Gastroesophageal sphincter (tissue), 4 donors: ENCODE data around the gene HK3. TPM values are rescaled to one million over a fixed set of nuclear protein-coding genes. Genes with fewer than 3 reads are reported as not detected.

Source experiments
- ATAC-seq: fragments of 150-250 bp; one replicate; pipeline ENCODE4 v1.9.1; 2016; ENCODE audit warnings: mild to moderate bottlenecking, moderate library complexity
- H3K27ac ChIP-seq, 4 donors: fragments of 200-600 bp; sonication (generic) in 3 of 4; 1 replicate in 3 of 4; 2 replicates in 1 of 4; pipeline ENCODE4 v1.5.1; 2016 to 2019
- H3K27me3 ChIP-seq: fragments of 200-600 bp; sonication (generic); one replicate; pipeline ENCODE4 v1.5.1; 2019
- H3K36me3 ChIP-seq, 2 donors: fragments of 200-600 bp; sonication (generic); one replicate each; pipeline ENCODE4 v1.5.1; 2019; ENCODE audit warnings: control low read depth in 1 of 2
- H3K4me1 ChIP-seq, 3 donors: fragments of 200-600 bp; sonication (generic); 1 replicate in 2 of 3; 2 replicates in 1 of 3; pipeline ENCODE4 v1.5.1; 2016 to 2019; ENCODE audit warnings: control low read depth in 2 of 3
- H3K4me3 ChIP-seq, 2 donors: fragments of 200-600 bp; sonication (generic); one replicate each; pipeline ENCODE4 v1.5.1; 2019; ENCODE audit warnings: mild to moderate bottlenecking in 1 of 2, moderate library complexity in 1 of 2
- H3K9me3 ChIP-seq, 3 donors: fragments of 200-600 bp; sonication (generic); one replicate each; pipeline ENCODE4 v1.5.1; 2017 to 2019; ENCODE audit warnings: control low read depth in 2 of 3
- CTCF ChIP-seq, 4 experiments: fragments of 200-600 bp in 2 of 4; fragments of 450-650 bp in 2 of 4; sonication (generic) in 1 of 4; IDR thresholded peaks; one replicate each; pipeline ENCODE4 v1.5.1; 2017 to 2019; ENCODE audit warnings: antibody characterized with exemption in 4 of 4, mild to moderate bottlenecking in 2 of 4, moderate library complexity in 2 of 4
- EP300 ChIP-seq: sonication (generic); formaldehyde crosslinking; IDR thresholded peaks from one replicate; pipeline ENCODE4 v1.6.1; 2017; ENCODE audit warnings: antibody characterized with exemption, mild to moderate bottlenecking
- POLR2A ChIP-seq, 2 donors: fragments of 450-650 bp; IDR thresholded peaks; one replicate each; pipeline ENCODE4 v1.6.1; 2017; ENCODE audit warnings: antibody characterized with exemption in 2 of 2, mild to moderate bottlenecking in 2 of 2, moderate library complexity in 1 of 2
- POLR2AphosphoS5 ChIP-seq: sonication (generic); formaldehyde crosslinking; IDR thresholded peaks from one replicate; pipeline ENCODE4 v1.6.1; 2017; ENCODE audit warnings: antibody characterized with exemption
- WGBS, 2 donors: methylation state at CpG; one replicate each; pipeline ENCODE4 v1.1.5; 2018; ENCODE audit warnings: low coverage in 1 of 2; 5-methylcytosine and 5-hydroxymethylcytosine counted together
- total RNA-seq, 4 donors: library from RNA; depleted of rRNA; stranded (reverse); fragments of >200 nt; gene quantifications; one replicate each; pipeline ENCODE4 v1.1.0, GENCODE V29; 2016

The HK3 gene
- total RNA-seq, 4 donors from 2014 or later = 3.4 to 11.5 (median 8.1) TPM

- Histone ChIP-seq H3K36me3 (no peaks in the 10 kb centered on the region), H3K4me1 (no peaks in the 10 kb centered on the region), H3K27ac (no peak overlapping the region), H3K27me3 (peaks cover 92% of the 10 kb centered on the region), H3K4me3 (no peak overlapping the region), H3K9me3 (no peaks in the 10 kb centered on the region)
- TF ChIP-seq CTCF (IDR thresholded peaks at IDR 0.05) = no peak
- no peak for ATAC-seq
- no CpG with 5 or more reads among the region's 7 CpGs for WGBS, 2 donors
These were observed 33.2 kb downstream of the HK3 start for GRCh38 chr5:176865964-176866363.

- no peaks in the 10 kb centered on the region for H3K9me3 ChIP-seq
- H3K36me3 ChIP-seq = no peaks in the 10 kb centered on the region
- TF ChIP-seq EP300 = no peak
- TF ChIP-seq POLR2AphosphoS5 = no peak
- no peak for TF ChIP-seq CTCF (IDR thresholded peaks at IDR 0.05)
- TF ChIP-seq POLR2A (IDR thresholded peaks at IDR 0.05) = no peak
- H3K4me3 ChIP-seq = no peak overlapping the region
- no peak for ATAC-seq
- no peak overlapping the region for H3K27ac ChIP-seq
- H3K4me1 ChIP-seq = no peaks in the 10 kb centered on the region
- peaks cover 98% of the 10 kb centered on the region for H3K27me3 ChIP-seq
- WGBS, 2 donors = no CpG with 5 or more reads among the region's 8 CpGs
These were observed 34.4 kb downstream of the HK3 start for GRCh38 chr5:176864755-176865154.

- Histone ChIP-seq H3K4me3 (no peak overlapping the region), H3K9me3 (no peaks in the 10 kb centered on the region), H3K27ac (no peak overlapping the region), H3K27me3 (peaks cover 88% of the 10 kb centered on the region), H3K4me1 (no peaks in the 10 kb centered on the region), H3K36me3 (no peaks in the 10 kb centered on the region)
- whole genome bisulfite sequencing, 2 donors = 59% methylated on average over 4 of the region's 5 CpGs; no CpG with 5 or more reads in 1 of the 2 donors
- TF ChIP-seq POLR2AphosphoS5 (no peak), EP300 (no peak), CTCF (IDR thresholded peaks at IDR 0.05) (no peak), POLR2A (IDR thresholded peaks at IDR 0.05) (no peak)
- no peak for ATAC-seq
These were observed 35.4 kb downstream of the HK3 start for GRCh38 chr5:176863765-176864098.

- no peaks in the 10 kb centered on the region for H3K4me1 ChIP-seq
- TF ChIP-seq POLR2AphosphoS5 (no peak), EP300 (no peak), POLR2A (IDR thresholded peaks at IDR 0.05) (no peak), CTCF (IDR thresholded peaks at IDR 0.05) (no peak)
These were observed 35.9 kb downstream of the HK3 start for GRCh38 chr5:176863041-176863764.

GRCh38 chr5:176862330-176862995 is 36.7 kb downstream of the HK3 start:
- no peaks in the 10 kb centered on the region for H3K9me3 ChIP-seq
- H3K4me1 ChIP-seq = no peaks in the 10 kb centered on the region
- no peak for TF ChIP-seq EP300
- no peak for TF ChIP-seq CTCF (IDR thresholded peaks at IDR 0.05)
- TF ChIP-seq POLR2A (IDR thresholded peaks at IDR 0.05) = no peak
- TF ChIP-seq POLR2AphosphoS5 = no peak
- H3K36me3 ChIP-seq = no peaks in the 10 kb centered on the region
- ATAC-seq = no peak
- 63% methylated on average over 4 of the region's 28 CpGs; no CpG with 5 or more reads in 1 of the 2 donors for WGBS, 2 donors
- H3K27ac ChIP-seq = no peak overlapping the region
- H3K27me3 ChIP-seq = peaks cover 84% of the 10 kb centered on the region
- H3K4me3 ChIP-seq = no peak overlapping the region

More at GRCh38 chr5:176863041-176863764, 35.9 kb downstream of the HK3 start:
- H3K27me3 ChIP-seq = peaks cover 84% of the 10 kb centered on the region
- WGBS, 2 donors = 21 to 25% methylated on average over 5 to 8 of the region's 15 CpGs
- no peaks in the 10 kb centered on the region for H3K9me3 ChIP-seq
- no peaks in the 10 kb centered on the region for H3K36me3 ChIP-seq
- no peak overlapping the region for H3K27ac ChIP-seq
- no peak for ATAC-seq
- no peak overlapping the region for H3K4me3 ChIP-seq
